HepG2 (cell line): ENCODE measurements around the gene DIPK1C. TPM values are rescaled to one million over a fixed set of nuclear protein-coding genes. Genes with fewer than 3 reads are reported as not detected.

ENCODE experiments used
- ATAC-seq: fragments of 200-7000 bp; cut with Tn5 transposase; 3 replicates; pipeline ENCODE4 v1.9.1; 2020; ENCODE audit warnings: mild to moderate bottlenecking, moderate library complexity
- BruUV-seq: library from RNA; stranded (reverse); fragments of 400-500 nt; replicated peaks from 2 replicates; lab custom pipeline; 2021; lab: Mats Ljungman, UMichigan
- CTCF ChIA-PET: fragments of 300-600 bp; formaldehyde crosslinking; extraction: SDS; loops from one replicate; lab custom pipeline; 2021; ENCODE audit warnings: low total read pairs, inconsistent platforms, low intra/inter-chr PET ratio; lab: Yijun Ruan, JAX
- POLR2A ChIA-PET: fragments of 350-600 bp; sonication (Branson Sonifier 250); formaldehyde crosslinking; loops from one replicate; lab custom pipeline; 2020; ENCODE audit warnings: antibody characterized with exemption, inconsistent platforms; lab: Yijun Ruan, JAX
- DNase-seq: peaks from one replicate; pipeline ENCODE4 v3.0.0-alpha.2; 2015; ENCODE audit warnings: low spot score
- FAIRE-seq: peaks from 3 replicates; lab custom pipeline; 2011; peaks lifted over from hg19 to GRCh38; lab: Jason Lieb, UNC
- H2AFZ ChIP-seq: one replicate; pipeline ENCODE4 v1.6.1; 2011; ENCODE audit warnings: low read length, inconsistent platforms
- H3K27ac ChIP-seq: fragments of 300-600 bp; 3 replicates; pipeline ENCODE4 v1.8.0; 2011; ENCODE audit warnings: mixed run types, mild to moderate bottlenecking, mixed read lengths, low read length, inconsistent platforms; ENCODE audit not compliant: insufficient read depth; ENCODE audit errors: extremely low read length
- H3K27me3 ChIP-seq, 2 experiments: fragments of 200-600 bp in 1 of 2; 2 replicates in 1 of 2; 3 replicates in 1 of 2; pipeline versions ENCODE4 v1.6.0 to v1.8.0; 2011; ENCODE audit warnings: low read length in 2 of 2, mild to moderate bottlenecking in 2 of 2, moderate library complexity in 2 of 2, inconsistent platforms in 1 of 2; ENCODE audit not compliant: insufficient read depth in 2 of 2, control insufficient read depth in 1 of 2
- H3K36me3 ChIP-seq, 2 experiments: fragments of 200-600 bp in 1 of 2; replicated peaks in 1 of 2; 2 replicates in 1 of 2; 3 replicates in 1 of 2; pipeline versions ENCODE4 v1.5.1 to v1.8.0; 2011; ENCODE audit warnings: low read length in 2 of 2, inconsistent platforms in 1 of 2; ENCODE audit not compliant: insufficient read depth in 2 of 2, control insufficient read depth in 1 of 2
- H3K4me1 ChIP-seq: 2 replicates; pipeline ENCODE4 v1.5.1; 2012; ENCODE audit warnings: low read length, inconsistent platforms; ENCODE audit not compliant: insufficient read depth
- H3K4me2 ChIP-seq: 2 replicates; pipeline ENCODE4 v1.6.0; 2011; ENCODE audit warnings: low read depth, low read length, inconsistent platforms
- H3K4me3 ChIP-seq, 3 experiments: fragments of 200-600 bp in 1 of 3; sonication (generic), shearing (Covaris generic) in 1 of 3; replicated peaks in 1 of 3; 2 replicates each; pipeline ENCODE4 v1.5.1; 2011 to 2016; ENCODE audit warnings: low read length in 3 of 3, inconsistent platforms in 2 of 3, low read depth in 2 of 3, mild to moderate bottlenecking in 2 of 3, control low read depth in 1 of 3, mixed read lengths in 1 of 3; ENCODE audit not compliant: insufficient read depth in 1 of 3
- H3K79me2 ChIP-seq: one replicate; pipeline ENCODE4 v1.6.1; 2011; ENCODE audit warnings: low read length, inconsistent platforms; ENCODE audit not compliant: insufficient read depth
- H3K9ac ChIP-seq: 2 replicates; pipeline ENCODE4 v1.6.0; 2011; ENCODE audit warnings: mild to moderate bottlenecking, low read depth, low read length, inconsistent platforms; ENCODE audit not compliant: insufficient read depth
- H3K9me3 ChIP-seq: 2 replicates; pipeline ENCODE4 v1.5.1; 2012; ENCODE audit warnings: mild to moderate bottlenecking, low read length
- H4K20me1 ChIP-seq: 2 replicates; pipeline ENCODE4 v1.6.0; 2011; ENCODE audit warnings: inconsistent platforms, mild to moderate bottlenecking, low read length, moderate library complexity; ENCODE audit not compliant: insufficient read depth
- ATM ChIP-seq: fragments of 450-650 bp; IDR thresholded peaks from 2 replicates; pipeline ENCODE4 v1.7.1; 2017; ENCODE audit warnings: mild to moderate bottlenecking, borderline replicate concordance
- CREB3 ChIP-seq: sonication (generic); formaldehyde crosslinking; IDR thresholded peaks from 2 replicates; pipeline ENCODE4 v1.5.0; 2020; ENCODE audit warnings: missing genetic modification reagents
- DR1 ChIP-seq: sonication (generic); formaldehyde crosslinking; IDR thresholded peaks from 2 replicates; pipeline ENCODE4 v1.8.0; 2021; ENCODE audit warnings: mild to moderate bottlenecking, missing genetic modification reagents, inconsistent platforms
- GABPB1 ChIP-seq: IDR thresholded peaks from 2 replicates; pipeline ENCODE4 v1.6.1; 2016; ENCODE audit warnings: mild to moderate bottlenecking, missing genetic modification reagents, moderate library complexity, missing compliant biosample characterization
- HOMEZ ChIP-seq: IDR thresholded peaks from 2 replicates; pipeline ENCODE4 v1.6.1; 2016; ENCODE audit warnings: low read depth
- HOXA5 ChIP-seq: sonication (generic); formaldehyde crosslinking; IDR thresholded peaks from 2 replicates; pipeline ENCODE4 v1.4.0; 2020; ENCODE audit warnings: missing genetic modification reagents
- IKZF1 ChIP-seq: fragments of 450-650 bp; IDR thresholded peaks from 2 replicates; pipeline ENCODE4 v1.7.1; 2016
- NFYB ChIP-seq: sonication (generic); formaldehyde crosslinking; IDR thresholded peaks from 2 replicates; pipeline ENCODE4 v1.4.0; 2020; ENCODE audit warnings: missing genetic modification reagents
- RAD21 ChIP-seq: fragments of 450-650 bp; formaldehyde crosslinking; IDR thresholded peaks from 2 replicates; pipeline ENCODE4 v1.5.0; 2020; ENCODE audit warnings: mild to moderate bottlenecking
- SAFB2 ChIP-seq: sonication (generic); formaldehyde crosslinking; IDR thresholded peaks from 2 replicates; pipeline ENCODE4 v1.5.1; 2020; ENCODE audit warnings: missing genetic modification reagents, low read depth, mild to moderate bottlenecking, borderline replicate concordance
- SCMH1 ChIP-seq: sonication (generic); formaldehyde crosslinking; IDR thresholded peaks from 2 replicates; pipeline ENCODE4 v1.9.0; 2021; ENCODE audit warnings: missing genetic modification reagents, mild to moderate bottlenecking, borderline replicate concordance
- SETDB1 ChIP-seq: sonication (generic); formaldehyde crosslinking; IDR thresholded peaks from 2 replicates; pipeline ENCODE4 v1.5.1; 2020; ENCODE audit warnings: missing genetic modification reagents, mild to moderate bottlenecking, borderline replicate concordance
- TMF1 ChIP-seq: sonication (generic); formaldehyde crosslinking; IDR thresholded peaks from 2 replicates; pipeline ENCODE4 v1.8.1; 2022; ENCODE audit warnings: low read depth, missing genetic modification reagents
- ZFP36L2 ChIP-seq: sonication (generic); formaldehyde crosslinking; IDR thresholded peaks from 2 replicates; pipeline ENCODE4 v1.4.0; 2020; ENCODE audit warnings: missing genetic modification reagents
- ZKSCAN5 ChIP-seq: sonication (generic); formaldehyde crosslinking; IDR thresholded peaks from 2 replicates; pipeline ENCODE4 v1.5.1; 2020; ENCODE audit warnings: mild to moderate bottlenecking, missing genetic modification reagents
- ZNF18 ChIP-seq: sonication (generic); formaldehyde crosslinking; IDR thresholded peaks from 2 replicates; pipeline ENCODE4 v1.8.0; 2022; ENCODE audit warnings: mild to moderate bottlenecking, missing genetic modification reagents; ENCODE audit not compliant: insufficient replicate concordance
- ZNF263 ChIP-seq: sonication (generic); formaldehyde crosslinking; IDR thresholded peaks from 2 replicates; pipeline ENCODE4 v1.4.0; 2020; ENCODE audit warnings: missing genetic modification reagents
- ZNF350 ChIP-seq: sonication (generic); formaldehyde crosslinking; IDR thresholded peaks from 2 replicates; pipeline ENCODE4 v1.4.0; 2020; ENCODE audit warnings: mild to moderate bottlenecking, low read depth, missing genetic modification reagents, borderline replicate concordance
- ZNF441 ChIP-seq: sonication (generic); formaldehyde crosslinking; IDR thresholded peaks from 2 replicates; pipeline ENCODE4 v1.7.0; 2021; ENCODE audit warnings: missing genetic modification reagents, borderline replicate concordance
- ZNF552 ChIP-seq: sonication (generic); formaldehyde crosslinking; IDR thresholded peaks from 2 replicates; pipeline ENCODE4 v1.9.0; 2022; ENCODE audit warnings: missing genetic modification reagents, mild to moderate bottlenecking, borderline replicate concordance
- ZNF569 ChIP-seq: sonication (generic); formaldehyde crosslinking; IDR thresholded peaks from 2 replicates; pipeline ENCODE4 v1.5.0; 2020; ENCODE audit warnings: mild to moderate bottlenecking, missing genetic modification reagents, moderate library complexity, borderline replicate concordance
- WGBS: methylation state at CpG from one replicate; pipeline ENCODE4 v1.1.6; 2017; ENCODE audit warnings: low lambda C conversion rate; 5-methylcytosine and 5-hydroxymethylcytosine counted together
- in situ Hi-C: cut with HindIII; loops from 2 replicates; pipeline ENCODE4 v1.10.0; 2017; ENCODE audit warnings: low pct_unique_long_range_greater_than_20kb; ENCODE audit not compliant: extremely low pct_ligation_motif_present
- intact Hi-C: fragments of 100-400 bp; cut with micrococcal nuclease; formaldehyde crosslinking; loops from one replicate; pipeline ENCODE4 v1.10.0; 2022; ENCODE audit not compliant: unreplicated experiment
- polyA plus RNA-seq, 8 experiments: library from polyadenylated mRNA; depleted of rRNA in 3 of 8; stranded (reverse) in 7 of 8; unstranded in 1 of 8; fragments of >200 nt; fragmentation: Illumina TruSeq in 4 of 8; extraction: Trizol in 4 of 8; gene quantifications; 2 replicates each; pipeline versions ENCODE4 v1.2.1 to v1.2.3, GENCODE V29; 2011 to 2016; ENCODE audit warnings: low read depth in 4 of 8, missing spikeins in 1 of 8, mixed read lengths in 1 of 8; ENCODE audit not compliant: insufficient read depth in 1 of 8
- total RNA-seq, 5 experiments: library from RNA; depleted of rRNA; stranded (reverse); fragments of >200 nt; fragmentation: Illumina TruSeq; extraction: Trizol; gene quantifications; 2 replicates each; pipeline ENCODE4 v1.2.3, GENCODE V29; 2016; ENCODE audit warnings: low read depth in 1 of 5
- TF ChIP-seq, protein P1 (sequence below): sonication (generic); formaldehyde crosslinking; IDR thresholded peaks from 2 replicates; pipeline ENCODE4 v1.4.0; 2020; ENCODE audit warnings: missing genetic modification reagents

The DIPK1C gene
- total and polyA plus RNA-seq, 2 of the 13 experiments (the other 11 are each of a cell fraction or from before 2014, with no cell fraction given) = 1.8 TPM; not detected in 1

GRCh38 chr18:74395006-74395405, 62.1 kb downstream of the DIPK1C start (continued):
- TF ChIP-seq ZFP36L2 (CRISPR knock-in tag) (no peak), ATM (no peak), ZKSCAN5 (no peak), NFYB (CRISPR knock-in tag) (no peak), ZNF263 (CRISPR knock-in tag) (no peak), HOMEZ (CRISPR knock-in tag) (no peak)

- ATAC-seq (no peak), DNase-seq (no peak), FAIRE-seq (no peak)
- ChIA-PET CTCF (no interaction called here), POLR2A (no interaction called here)
- BruUV-seq = no TSS peak
- Histone ChIP-seq H3K9ac (no peak overlapping the region), H3K27ac (no peak overlapping the region), H3K36me3 (no peaks in the 10 kb centered on the region), H3K4me1 (no peaks in the 10 kb centered on the region), H3K27me3 (peaks cover 1 to 36% of the 10 kb centered on the region in 2 experiments), H3K4me2 (no peak overlapping the region), H4K20me1 (no peaks in the 10 kb centered on the region), H3K79me2 (no peaks in the 10 kb centered on the region), H2AFZ (no peak overlapping the region), H3K4me3 (no peak overlapping the region), H3K9me3 (no peaks in the 10 kb centered on the region)
- intact Hi-C loops (no loop called here), in situ Hi-C loops (no loop called here)
- WGBS = 0% methylated on average over 1 of the region's 4 CpGs
- TF ChIP-seq RAD21 (CRISPR knock-in tag) = no peak
- no peak for TF ChIP-seq GABPB1 (CRISPR knock-in tag)
- TF ChIP-seq TMF1 (CRISPR knock-in tag) = no peak
- no peak for TF ChIP-seq IKZF1
- TF ChIP-seq SETDB1 = no peak
- no peak for TF ChIP-seq SAFB2 (CRISPR knock-in tag)
- no peak for TF ChIP-seq DR1 (CRISPR knock-in tag)
- TF ChIP-seq ZNF569 (CRISPR knock-in tag) = no peak
- TF ChIP-seq SCMH1 = no peak
- TF ChIP-seq ZNF18 (CRISPR knock-in tag) = no peak
- no peak for TF ChIP-seq ZNF441 (CRISPR knock-in tag)
- no peak for TF ChIP-seq CREB3 (CRISPR knock-in tag)
- no peak for TF ChIP-seq ZNF350 (CRISPR knock-in tag)
- TF ChIP-seq, protein P1, sequence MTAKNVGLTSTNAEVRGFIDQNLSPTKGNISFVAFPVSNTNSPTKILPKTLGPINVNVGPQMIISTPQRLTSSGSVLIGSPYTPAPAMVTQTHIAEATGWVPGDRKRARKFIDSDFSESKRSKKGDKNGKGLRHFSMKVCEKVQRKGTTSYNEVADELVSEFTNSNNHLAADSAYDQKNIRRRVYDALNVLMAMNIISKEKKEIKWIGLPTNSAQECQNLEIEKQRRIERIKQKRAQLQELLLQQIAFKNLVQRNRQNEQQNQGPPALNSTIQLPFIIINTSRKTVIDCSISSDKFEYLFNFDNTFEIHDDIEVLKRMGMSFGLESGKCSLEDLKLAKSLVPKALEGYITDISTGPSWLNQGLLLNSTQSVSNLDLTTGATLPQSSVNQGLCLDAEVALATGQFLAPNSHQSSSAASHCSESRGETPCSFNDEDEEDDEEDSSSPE (CRISPR knock-in tag) = no peak
- no peak for TF ChIP-seq ZNF552 (CRISPR knock-in tag)
- no peak for TF ChIP-seq HOXA5
Measured at GRCh38 chr18:74392323-74392722, 64.8 kb downstream of the DIPK1C start.
